ACC112 (cell line): ENCODE data around the gene CES3.
A peak's percentile ranks its signal among the peaks of the same experiment; 100 is the strongest.
"Not testable (repeated sequence)": the region's sequence is repeated elsewhere in the genome, so short reads cannot be mapped to it uniquely, and the experiment has no call there.

Experiments
- H2AFZ ChIP-seq: fragments of 200-600 bp; sonication (generic); one replicate; pipeline ENCODE4 v1.6.0; 2017; ENCODE audit warnings: antibody characterized with exemption, low read length; ENCODE audit not compliant: unreplicated experiment
- H3K27ac ChIP-seq: fragments of 200-600 bp; sonication (generic); 2 replicates; pipeline ENCODE4 v1.5.1; 2014; ENCODE audit warnings: low read depth, mild to moderate bottlenecking, antibody characterized with exemption, low read length, moderate library complexity
- H3K27me3 ChIP-seq: fragments of 200-600 bp; sonication (generic); 2 replicates; pipeline ENCODE4 v1.6.1; 2014; ENCODE audit warnings: mild to moderate bottlenecking, antibody characterized with exemption, low read length, moderate library complexity, mixed read lengths; ENCODE audit not compliant: insufficient read depth
- H3K36me3 ChIP-seq: fragments of 200-600 bp; sonication (generic); 2 replicates; pipeline ENCODE4 v1.6.1; 2016; ENCODE audit warnings: mild to moderate bottlenecking, antibody characterized with exemption, low read length, moderate library complexity, mixed read lengths; ENCODE audit not compliant: insufficient read depth
- H3K4me1 ChIP-seq: fragments of 200-600 bp; sonication (generic); one replicate; pipeline ENCODE4 v1.6.1; 2016; ENCODE audit warnings: low read length, mixed read lengths; ENCODE audit not compliant: insufficient read depth, unreplicated experiment, control insufficient read depth
- H3K4me3 ChIP-seq: fragments of 200-600 bp; sonication (generic); 2 replicates; pipeline ENCODE4 v1.5.1; 2014; ENCODE audit warnings: mild to moderate bottlenecking, low read depth, low read length
- H3K79me2 ChIP-seq: fragments of 200-600 bp; sonication (generic); one replicate; pipeline ENCODE4 v1.6.0; 2016; ENCODE audit warnings: low read length; ENCODE audit not compliant: control insufficient read depth, unreplicated experiment, insufficient read depth

The CES3 gene

DNA sequence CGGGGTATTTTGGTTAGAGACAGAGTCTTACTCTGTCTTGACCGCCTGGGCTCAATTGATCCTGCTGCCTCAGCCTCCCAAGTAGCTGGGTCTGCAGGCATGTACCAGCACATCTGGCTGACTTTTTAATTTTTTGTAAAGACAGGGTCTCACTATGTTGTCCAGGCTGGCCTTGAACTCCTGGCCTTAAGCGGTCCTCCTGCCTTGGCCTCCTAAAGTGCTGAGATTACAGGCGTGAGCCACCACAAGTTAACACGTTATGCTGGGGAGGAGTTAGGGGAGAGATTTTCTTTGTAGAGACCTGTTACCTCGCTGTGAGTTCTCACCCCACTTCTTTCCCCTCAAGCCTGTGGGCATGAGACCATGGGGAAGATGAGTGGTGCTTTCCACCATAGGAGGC is 25.5 kb downstream of the CES3 start:
- no peaks in the 10 kb centered on the region for H3K4me1 ChIP-seq

GRCh38 chr16:66988197-66988788 is 27.2 kb downstream of the CES3 start, which contains the start of gene CES4A:
Gene CES4A (plus strand): TSS chr16:66988589. CDS start chr16:66988773, 184 bp downstream.
- Histone ChIP-seq H3K27me3 (no peaks in the 10 kb centered on the region), H3K4me1 (no peaks in the 10 kb centered on the region), H3K27ac (no peak within 1 kb of the TSS), H3K4me3 (no peak within 1 kb of the TSS), H3K36me3 (no peaks in the 10 kb centered on the region), H2AFZ (no peak within 1 kb of the TSS), H3K79me2 (no peaks in the 10 kb centered on the region)

More for the DNA sequence above, 25.5 kb downstream of the CES3 start:
- Histone ChIP-seq H3K79me2 (no peaks in the 10 kb centered on the region), H3K36me3 (no peaks in the 10 kb centered on the region), H3K27ac (no peak overlapping the region), H3K4me3 (no peak overlapping the region), H3K27me3 (no peaks in the 10 kb centered on the region), H2AFZ (no peak overlapping the region)

DNA sequence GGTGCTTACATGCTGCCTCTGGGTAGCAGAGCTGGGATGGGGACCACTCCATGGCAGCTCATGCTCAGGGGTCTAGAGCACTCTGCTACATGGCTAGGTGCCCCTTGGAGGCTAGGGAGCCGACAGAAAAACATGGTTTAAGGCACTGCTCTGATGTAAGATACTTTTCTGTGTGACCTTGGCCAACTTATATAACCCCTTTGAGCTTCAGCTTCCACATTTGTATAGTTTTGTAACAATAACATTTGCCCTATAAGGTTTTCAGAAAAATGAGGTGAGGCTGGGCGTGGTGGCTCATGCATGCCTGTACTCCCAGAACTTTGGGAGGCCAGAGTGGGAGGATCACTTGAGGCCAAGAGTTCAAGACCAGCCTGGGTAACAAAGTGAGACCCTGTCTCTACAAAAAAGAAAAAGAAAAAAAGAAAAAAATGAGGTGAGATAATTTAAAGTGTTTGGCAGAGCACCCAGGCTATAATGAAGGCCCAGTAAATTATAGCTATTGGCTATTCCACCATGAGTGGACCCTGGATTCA is 30.5 kb downstream of the CES3 start:
- no peaks in the 10 kb centered on the region for H3K36me3 ChIP-seq
- no peaks in the 10 kb centered on the region for H3K79me2 ChIP-seq
- no peak overlapping the region for H3K4me3 ChIP-seq
- H3K4me1 ChIP-seq = peaks cover 6% of the 10 kb centered on the region
- H3K27ac ChIP-seq = no peak overlapping the region
- no peaks in the 10 kb centered on the region for H3K27me3 ChIP-seq
- no peak overlapping the region for H2AFZ ChIP-seq

- H3K4me1 ChIP-seq = peaks cover 11% of the 10 kb centered on the region
- H3K27ac ChIP-seq, H3K79me2 ChIP-seq, H3K36me3 ChIP-seq, H3K27me3 ChIP-seq, H3K4me3 ChIP-seq, H2AFZ ChIP-seq: not testable (repeated sequence)
Observed at GRCh38 chr16:66993558-66993957, 32.5 kb downstream of the CES3 start.

DNA sequence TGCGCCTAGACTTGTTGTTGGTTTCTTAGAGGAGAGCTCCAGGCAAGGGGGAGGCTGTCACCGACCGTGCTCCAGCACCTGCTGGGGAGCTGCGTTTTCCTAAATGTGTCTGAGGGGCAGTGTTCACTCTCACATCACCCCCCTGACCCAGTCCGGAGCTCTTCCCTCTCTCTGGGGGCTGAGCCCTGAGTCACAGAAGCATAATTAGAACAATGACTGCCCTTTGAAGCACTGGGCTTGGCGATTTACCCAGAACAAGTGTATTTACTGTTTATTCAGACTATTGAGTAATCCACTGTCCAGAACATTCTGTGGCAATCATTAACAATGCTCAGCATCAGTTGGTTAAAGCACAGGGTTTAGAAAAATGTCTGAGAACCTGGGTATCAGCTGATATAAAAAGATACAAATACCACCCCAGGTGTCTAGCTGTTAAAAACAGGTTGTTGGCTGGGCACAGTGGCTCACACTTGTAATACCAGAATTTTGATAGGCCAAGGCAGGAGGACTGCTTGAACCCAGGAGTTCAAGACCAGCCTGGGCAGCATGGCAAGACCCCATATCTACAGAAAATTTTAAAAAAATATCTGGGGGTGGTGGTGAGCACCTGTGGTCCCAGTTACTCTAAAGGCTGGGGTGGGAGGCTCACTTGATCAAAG is 35.4 kb downstream of the CES3 start:
- Histone ChIP-seq H3K36me3 (no peaks in the 10 kb centered on the region), H2AFZ (no peak overlapping the region), H3K4me3 (no peak overlapping the region), H3K4me1 (peaks cover 15% of the 10 kb centered on the region), H3K27me3 (no peaks in the 10 kb centered on the region), H3K27ac (no peak overlapping the region), H3K79me2 (no peaks in the 10 kb centered on the region)

GRCh38 chr16:66996983-66997358 is 35.9 kb downstream of the CES3 start:
- Histone ChIP-seq H2AFZ (no peak overlapping the region), H3K36me3 (no peaks in the 10 kb centered on the region), H3K4me3 (no peak overlapping the region), H3K79me2 (no peaks in the 10 kb centered on the region), H3K27ac (no peak overlapping the region), H3K27me3 (no peaks in the 10 kb centered on the region), H3K4me1 (peaks cover 20% of the 10 kb centered on the region)

GRCh38 chr16:67000384-67001351 is 39.6 kb downstream of the CES3 start:
- Histone ChIP-seq H3K4me3 (peak overlapping the region; percentile 87), H2AFZ (peak overlapping the region; percentile 100), H3K27me3 (no peaks in the 10 kb centered on the region), H3K27ac (no peak overlapping the region), H3K4me1 (peaks cover 20% of the 10 kb centered on the region), H3K79me2 (no peaks in the 10 kb centered on the region), H3K36me3 (no peaks in the 10 kb centered on the region)

GRCh38 chr16:67001726-67002125 is 40.7 kb downstream of the CES3 start:
- Histone ChIP-seq H3K27ac (no peak overlapping the region), H3K4me3 (peak overlapping the region; percentile 70; the same call in 1 of the 2 replicates), H2AFZ (no peak overlapping the region), H3K4me1 (peaks cover 12% of the 10 kb centered on the region), H3K79me2 (no peaks in the 10 kb centered on the region), H3K27me3 (no peaks in the 10 kb centered on the region), H3K36me3 (no peaks in the 10 kb centered on the region)

- no peaks in the 10 kb centered on the region for H3K36me3 ChIP-seq
- no peak overlapping the region for H3K4me3 ChIP-seq
- H3K27me3 ChIP-seq = no peaks in the 10 kb centered on the region
- H3K4me1 ChIP-seq = peaks cover 5% of the 10 kb centered on the region
- no peaks in the 10 kb centered on the region for H3K79me2 ChIP-seq
- H3K27ac ChIP-seq = no peak overlapping the region
- no peak overlapping the region for H2AFZ ChIP-seq
Observed at GRCh38 chr16:67006930-67007658, 46.0 kb downstream of the CES3 start.

DNA sequence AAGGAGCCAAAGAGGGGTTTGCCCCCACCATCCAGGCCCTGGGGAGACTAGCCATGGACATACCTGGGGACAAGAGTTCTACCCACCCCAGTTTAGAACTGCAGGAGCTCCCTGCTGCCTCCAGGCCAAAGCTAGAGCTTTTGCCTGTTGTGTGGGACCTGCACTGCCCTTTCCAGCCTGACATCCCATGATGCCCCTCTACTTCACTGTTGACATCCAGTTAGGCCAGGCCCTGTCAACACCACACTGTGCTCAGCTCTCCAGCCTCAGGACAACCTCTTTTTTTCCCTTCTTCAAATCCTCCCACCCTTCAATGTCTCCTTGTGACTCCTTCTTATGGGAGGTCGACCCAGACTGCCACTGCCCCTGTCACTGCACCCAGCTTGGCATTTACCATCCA is 48.1 kb downstream of the CES3 start:
- no peaks in the 10 kb centered on the region for H3K27me3 ChIP-seq
- H3K36me3 ChIP-seq = no peaks in the 10 kb centered on the region
- H3K27ac ChIP-seq = no peak overlapping the region
- peaks cover 5% of the 10 kb centered on the region for H3K4me1 ChIP-seq
- H3K4me3 ChIP-seq = no peak overlapping the region
- H2AFZ ChIP-seq = no peak overlapping the region
- H3K79me2 ChIP-seq = no peaks in the 10 kb centered on the region
